ENCODE results near the gene AMH.

Gene AMH

GRCh38 chr19:2270157-2270422 is 21.0 kb downstream of the AMH start:
- peak overlapping the region; percentile 95 to 97 for H3K9ac ChIP-seq (ENCODE audit: low read depth in 1 of 2, low read length in 2 of 2)
- H3K36me3 ChIP-seq (ENCODE audit: control insufficient read depth in 1 of 2, insufficient read depth in 2 of 2, low read length in 2 of 2) = peaks cover 7 to 13% of the 10 kb centered on the region in 2 donors
- peak overlapping the region; percentile 96 for H3K27ac ChIP-seq (ENCODE audit: low read depth, low read length)
- H3K4me1 ChIP-seq (ENCODE audit: control insufficient read depth in 1 of 2, insufficient read depth in 2 of 2, low read length in 2 of 2) = peaks cover 34 to 37% of the 10 kb centered on the region in 2 donors
- H3K9me3 ChIP-seq (ENCODE audit: control insufficient read depth in 1 of 2, low read length in 2 of 2) = no peaks in the 10 kb centered on the region
- no peaks in the 10 kb centered on the region for H3K27me3 ChIP-seq (ENCODE audit: control insufficient read depth in 1 of 2, insufficient read depth in 2 of 2, low read length in 2 of 2)
- H3K4me3 ChIP-seq (ENCODE audit: low read depth in 1 of 2, low read length in 2 of 2) = peak overlapping the region; percentile 86 to 87

- Histone ChIP-seq H3K9me3 (ENCODE audit: control insufficient read depth in 1 of 2, low read length in 2 of 2) (no peaks in the 10 kb centered on the region), H3K27ac (ENCODE audit: low read depth, low read length) (peak overlapping the region; percentile 96), H3K4me1 (ENCODE audit: control insufficient read depth in 1 of 2, insufficient read depth in 2 of 2, low read length in 2 of 2) (peaks cover 39 to 42% of the 10 kb centered on the region in 2 donors), H3K4me3 (ENCODE audit: low read depth in 1 of 2, low read length in 2 of 2) (peak overlapping the region; percentile 86 to 87), H3K27me3 (ENCODE audit: control insufficient read depth in 1 of 2, insufficient read depth in 2 of 2, low read length in 2 of 2) (no peaks in the 10 kb centered on the region), H3K36me3 (ENCODE audit: control insufficient read depth in 1 of 2, insufficient read depth in 2 of 2, low read length in 2 of 2) (peaks cover 7 to 17% of the 10 kb centered on the region in 2 donors), H3K9ac (ENCODE audit: low read depth in 1 of 2, low read length in 2 of 2) (peak overlapping the region; percentile 95 to 97)
These were observed 21.5 kb downstream of the AMH start for GRCh38 chr19:2270423-2271233.

- Histone ChIP-seq H3K9ac (ENCODE audit: low read depth in 1 of 2, low read length in 2 of 2) (peak overlapping the region; percentile 84 to 95), H3K4me3 (ENCODE audit: low read depth in 1 of 2, low read length in 2 of 2) (peak overlapping the region; percentile 86 to 87), H3K9me3 (ENCODE audit: control insufficient read depth in 1 of 2, low read length in 2 of 2) (no peaks in the 10 kb centered on the region), H3K4me1 (ENCODE audit: control insufficient read depth in 1 of 2, insufficient read depth in 2 of 2, low read length in 2 of 2) (peaks cover 39 to 44% of the 10 kb centered on the region in 2 donors), H3K27me3 (ENCODE audit: control insufficient read depth in 1 of 2, insufficient read depth in 2 of 2, low read length in 2 of 2) (no peaks in the 10 kb centered on the region), H3K27ac (ENCODE audit: low read depth, low read length) (peak overlapping the region; percentile 96), H3K36me3 (ENCODE audit: control insufficient read depth in 1 of 2, insufficient read depth in 2 of 2, low read length in 2 of 2) (peaks cover 7 to 17% of the 10 kb centered on the region in 2 donors)
These were observed 22.3 kb downstream of the AMH start for GRCh38 chr19:2271234-2272103.

- Histone ChIP-seq H3K36me3 (ENCODE audit: control insufficient read depth in 1 of 2, insufficient read depth in 2 of 2, low read length in 2 of 2) (peaks cover 7 to 17% of the 10 kb centered on the region in 2 donors), H3K27ac (ENCODE audit: low read depth, low read length) (peak overlapping the region; percentile 73), H3K4me3 (ENCODE audit: low read depth in 1 of 2, low read length in 2 of 2) (peak overlapping the region; percentile 43 to 55), H3K9me3 (ENCODE audit: control insufficient read depth in 1 of 2, low read length in 2 of 2) (no peaks in the 10 kb centered on the region), H3K9ac (ENCODE audit: low read depth in 1 of 2, low read length in 2 of 2) (peak overlapping the region; percentile 6 to 54), H3K4me1 (ENCODE audit: control insufficient read depth in 1 of 2, insufficient read depth in 2 of 2, low read length in 2 of 2) (peaks cover 34 to 41% of the 10 kb centered on the region in 2 donors), H3K27me3 (ENCODE audit: control insufficient read depth in 1 of 2, insufficient read depth in 2 of 2, low read length in 2 of 2) (no peaks in the 10 kb centered on the region)
These were observed 24.4 kb downstream of the AMH start for GRCh38 chr19:2273356-2274184.

GRCh38 chr19:2274185-2274711 is 25.1 kb downstream of the AMH start:
- Histone ChIP-seq H3K27me3 (ENCODE audit: control insufficient read depth in 1 of 2, insufficient read depth in 2 of 2, low read length in 2 of 2) (no peaks in the 10 kb centered on the region), H3K4me1 (ENCODE audit: control insufficient read depth in 1 of 2, insufficient read depth in 2 of 2, low read length in 2 of 2) (peaks cover 34 to 41% of the 10 kb centered on the region in 2 donors), H3K36me3 (ENCODE audit: control insufficient read depth in 1 of 2, insufficient read depth in 2 of 2, low read length in 2 of 2) (peaks cover 7 to 17% of the 10 kb centered on the region in 2 donors), H3K4me3 (ENCODE audit: low read depth in 1 of 2, low read length in 2 of 2) (peak overlapping the region in 1 of 2 donors; percentile 37), H3K9ac (ENCODE audit: low read depth in 1 of 2, low read length in 2 of 2) (peak overlapping the region in 1 of 2 donors; percentile 44), H3K27ac (ENCODE audit: low read depth, low read length) (no peak overlapping the region), H3K9me3 (ENCODE audit: control insufficient read depth in 1 of 2, low read length in 2 of 2) (no peaks in the 10 kb centered on the region)

- Histone ChIP-seq H3K27me3 (ENCODE audit: control insufficient read depth in 1 of 2, insufficient read depth in 2 of 2, low read length in 2 of 2) (no peaks in the 10 kb centered on the region), H3K36me3 (ENCODE audit: control insufficient read depth in 1 of 2, insufficient read depth in 2 of 2, low read length in 2 of 2) (peaks cover 7 to 17% of the 10 kb centered on the region in 2 donors), H3K27ac (ENCODE audit: low read depth, low read length) (peak overlapping the region; percentile 20), H3K4me1 (ENCODE audit: control insufficient read depth in 1 of 2, insufficient read depth in 2 of 2, low read length in 2 of 2) (peaks cover 34 to 41% of the 10 kb centered on the region in 2 donors), H3K9me3 (ENCODE audit: control insufficient read depth in 1 of 2, low read length in 2 of 2) (no peaks in the 10 kb centered on the region), H3K4me3 (ENCODE audit: low read depth in 1 of 2, low read length in 2 of 2) (no peak overlapping the region), H3K9ac (ENCODE audit: low read depth in 1 of 2, low read length in 2 of 2) (no peak overlapping the region)
These were observed 25.9 kb downstream of the AMH start for GRCh38 chr19:2274931-2275535.

- Histone ChIP-seq H3K4me1 (ENCODE audit: control insufficient read depth in 1 of 2, insufficient read depth in 2 of 2, low read length in 2 of 2) (peaks cover 34 to 41% of the 10 kb centered on the region in 2 donors), H3K27me3 (ENCODE audit: control insufficient read depth in 1 of 2, insufficient read depth in 2 of 2, low read length in 2 of 2) (no peaks in the 10 kb centered on the region), H3K36me3 (ENCODE audit: control insufficient read depth in 1 of 2, insufficient read depth in 2 of 2, low read length in 2 of 2) (peaks cover 7 to 17% of the 10 kb centered on the region in 2 donors), H3K9me3 (ENCODE audit: control insufficient read depth in 1 of 2, low read length in 2 of 2) (no peaks in the 10 kb centered on the region), H3K9ac (ENCODE audit: low read depth in 1 of 2, low read length in 2 of 2) (no peak overlapping the region), H3K27ac (ENCODE audit: low read depth, low read length) (no peak overlapping the region), H3K4me3 (ENCODE audit: low read depth in 1 of 2, low read length in 2 of 2) (no peak overlapping the region)
These were observed 26.7 kb downstream of the AMH start for GRCh38 chr19:2275588-2276428.

- H3K4me3 ChIP-seq (ENCODE audit: low read depth in 1 of 2, low read length in 2 of 2) = no peak overlapping the region
- H3K27me3 ChIP-seq (ENCODE audit: control insufficient read depth in 1 of 2, insufficient read depth in 2 of 2, low read length in 2 of 2) = no peaks in the 10 kb centered on the region
- peaks cover 6 to 16% of the 10 kb centered on the region in 2 donors for H3K36me3 ChIP-seq (ENCODE audit: control insufficient read depth in 1 of 2, insufficient read depth in 2 of 2, low read length in 2 of 2)
- peaks cover 33 to 37% of the 10 kb centered on the region in 2 donors for H3K4me1 ChIP-seq (ENCODE audit: control insufficient read depth in 1 of 2, insufficient read depth in 2 of 2, low read length in 2 of 2)
- H3K9ac ChIP-seq (ENCODE audit: low read depth in 1 of 2, low read length in 2 of 2) = no peak overlapping the region
- H3K9me3 ChIP-seq (ENCODE audit: control insufficient read depth in 1 of 2, low read length in 2 of 2) = no peaks in the 10 kb centered on the region
- H3K27ac ChIP-seq (ENCODE audit: low read depth, low read length) = no peak overlapping the region
These were observed 27.4 kb downstream of the AMH start for GRCh38 chr19:2276429-2276986.

Measured in duodenal mucosa (tissue), 2 donors.